Activated effector memory CD4-positive, alpha-beta T cell treated with Interleukin-2 at 50 U/mL for 16 hours (primary cell): ENCODE data around the gene KIAA1210.

Experiments used
- DNase-seq: peaks from one replicate; pipeline ENCODE4 v3.0.0-alpha.2; 2020

The KIAA1210 gene

GRCh38 chrX:119127650-119128049, at the start of gene KIAA1210:
Gene KIAA1210, minus strand, starts transcription at chrX:119127812. Its CDS starts 4,170 bp downstream, at chrX:119123642.
- no peak for DNase-seq

DNA sequence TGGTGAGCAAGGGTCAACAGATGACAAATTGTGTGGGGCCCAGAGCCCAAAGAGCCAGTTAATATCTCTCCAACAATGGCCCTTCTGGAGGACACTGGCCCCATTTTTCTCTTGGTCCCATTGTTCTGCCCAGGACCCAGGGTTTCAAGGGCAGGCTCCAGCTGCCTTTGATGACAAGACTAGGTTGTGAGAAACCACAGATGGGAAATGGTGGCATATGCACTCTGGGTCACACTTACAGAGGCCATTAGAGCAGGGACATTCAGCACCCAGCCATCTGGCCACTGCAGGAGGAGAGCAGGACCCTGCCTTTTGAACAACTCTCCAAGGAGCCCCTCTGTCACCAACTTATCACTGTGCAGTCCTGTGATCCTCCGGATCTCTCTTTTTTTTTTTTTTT, 49.7 kb upstream of the KIAA1210 start:
- no peak for DNase-seq

DNA sequence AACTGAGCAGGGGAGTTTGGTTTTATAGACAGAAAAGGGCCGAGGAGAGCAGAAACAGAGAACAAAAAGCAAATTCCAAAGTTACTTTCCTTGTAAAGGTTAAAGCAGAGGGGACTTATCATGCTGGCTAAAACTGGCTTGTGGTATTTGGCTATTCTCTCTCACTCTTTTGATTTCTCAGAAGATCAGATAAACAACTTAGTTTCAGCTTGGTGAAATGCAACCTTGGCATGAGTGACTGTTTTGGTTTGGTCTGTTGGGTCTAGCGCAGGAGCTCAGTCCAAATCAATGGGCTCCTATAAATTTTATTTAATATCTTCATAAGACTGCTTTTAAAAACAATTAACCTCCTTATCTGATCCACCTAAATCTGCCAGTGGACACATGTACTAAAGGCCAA, 47.3 kb upstream of the KIAA1210 start:
- no peak for DNase-seq

DNA sequence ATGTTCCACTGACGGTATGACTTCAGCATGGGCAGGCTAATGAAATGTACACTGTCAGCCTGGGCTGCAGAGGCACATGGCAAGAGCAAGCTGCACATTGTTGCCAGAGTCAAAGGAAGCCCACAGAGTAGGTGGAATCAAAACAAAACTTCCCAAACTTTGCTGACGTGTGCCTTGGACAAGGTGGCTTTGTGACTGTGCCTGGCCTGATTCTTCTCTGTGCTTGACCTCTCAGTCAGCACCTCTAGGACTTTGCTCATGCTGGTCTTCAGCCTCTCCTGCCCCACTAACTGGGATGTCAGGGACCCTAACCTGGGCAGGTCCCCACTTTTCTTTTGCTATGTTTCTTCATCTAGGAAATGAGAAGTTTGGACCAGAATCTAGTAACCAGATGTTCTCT, 40.5 kb upstream of the KIAA1210 start:
- no peak for DNase-seq

DNA sequence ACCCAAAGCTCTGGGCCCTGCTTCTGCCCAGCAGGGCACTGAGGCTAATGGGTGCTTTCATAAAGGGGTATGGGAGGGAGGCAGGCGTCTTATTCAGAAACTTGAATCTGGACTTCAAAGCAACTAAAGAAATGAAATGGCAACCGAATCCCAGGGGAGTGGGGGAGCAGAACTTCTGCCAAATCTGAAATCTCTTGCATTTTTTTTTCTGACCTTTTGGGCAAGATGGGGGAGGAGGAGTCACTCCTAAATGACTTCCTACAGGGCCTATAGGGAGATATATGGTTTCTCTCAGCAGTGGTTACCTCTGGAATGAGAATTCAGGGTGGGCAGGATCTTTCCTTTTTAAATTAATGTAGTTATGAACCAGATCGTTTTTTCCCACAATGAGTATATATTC, 30.6 kb upstream of the KIAA1210 start:
- no peak for DNase-seq

- DNase-seq = no peak
These were observed 28.6 kb upstream of the KIAA1210 start for GRCh38 chrX:119156241-119156640.

GRCh38 chrX:119155416-119156035, 27.9 kb upstream of the KIAA1210 start:
- DNase-seq = no peak

DNA sequence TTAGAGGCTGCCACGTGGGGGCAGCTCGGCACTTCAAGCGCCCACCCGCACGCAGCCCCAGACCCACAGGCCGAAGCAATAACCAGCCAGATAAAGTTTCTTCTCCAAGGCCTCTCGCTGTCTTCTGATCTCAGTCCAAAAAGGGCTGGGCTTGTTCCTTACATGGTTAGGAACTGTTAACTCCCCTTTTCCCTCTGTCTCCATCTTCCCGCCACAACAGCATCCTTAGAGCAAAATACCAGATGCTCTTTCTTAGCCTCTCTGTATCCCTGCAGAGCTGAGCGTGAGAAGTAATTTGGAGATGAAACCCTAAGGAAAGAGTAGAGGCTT, 23.4 kb upstream of the KIAA1210 start:
- no peak for DNase-seq

DNA sequence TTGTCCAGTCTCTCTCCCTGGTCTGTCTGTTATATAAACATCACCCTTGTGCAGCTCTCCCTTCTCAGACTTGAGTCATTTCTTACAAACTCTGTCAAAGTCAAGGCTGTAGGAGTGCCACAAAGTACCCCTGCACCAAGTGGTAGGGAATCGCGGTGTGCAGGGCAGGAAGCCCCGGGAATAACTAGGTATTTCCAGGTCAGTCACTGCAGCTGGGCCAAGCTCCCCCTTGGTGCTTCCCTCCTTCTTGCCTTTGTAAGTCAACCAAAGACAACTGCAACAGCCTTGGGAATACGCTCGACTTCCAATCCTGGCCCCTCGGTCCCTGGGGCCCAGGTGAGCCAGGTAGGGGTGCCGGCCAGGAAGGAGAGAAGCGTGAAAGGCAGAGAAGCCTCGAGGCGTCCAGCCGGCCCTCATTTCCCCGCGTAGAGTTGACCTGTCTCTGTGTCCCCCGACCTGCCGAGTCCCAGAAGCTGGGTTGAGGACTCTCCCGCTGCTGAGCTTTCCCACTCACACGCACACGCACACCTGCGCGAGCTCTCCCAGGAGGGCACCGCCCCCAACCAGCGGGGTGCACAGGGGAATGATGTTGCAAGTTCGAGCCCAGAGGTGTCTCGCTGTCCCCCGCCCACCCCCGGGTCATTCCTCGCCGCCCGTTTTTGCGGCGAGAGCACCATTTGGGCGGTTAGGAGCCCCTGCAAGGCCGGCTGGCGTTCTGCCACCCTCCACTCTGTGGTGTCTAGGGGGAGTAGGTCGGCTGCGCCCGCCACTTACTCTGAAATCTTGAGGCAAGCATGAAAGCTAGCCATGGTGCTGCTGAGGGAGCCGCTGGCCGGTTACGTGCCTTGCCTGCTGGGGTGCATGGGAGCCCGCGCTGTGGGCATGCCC, 22.8 kb upstream of the KIAA1210 start:
- DNase-seq = no peak

DNA sequence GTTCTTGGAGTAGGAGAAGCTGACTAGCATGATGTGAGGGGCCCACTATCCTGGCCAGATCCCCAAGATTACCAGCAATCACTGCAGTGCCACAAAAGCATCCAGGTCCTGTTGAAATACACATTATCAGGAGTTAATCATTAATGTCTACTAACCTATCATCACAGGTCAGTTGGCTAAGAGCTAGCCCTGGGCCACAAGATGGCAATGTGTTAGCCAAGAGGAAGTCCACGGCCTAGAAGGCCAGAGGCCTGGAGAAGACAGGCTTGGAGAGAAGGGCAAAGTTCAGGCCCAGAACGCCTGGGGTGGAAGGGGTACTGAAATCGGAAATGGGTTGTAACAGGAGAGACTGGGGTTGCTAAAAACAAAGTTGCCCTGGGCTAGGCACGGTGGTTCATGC, 19.9 kb upstream of the KIAA1210 start:
- DNase-seq = no peak

GRCh38 chrX:119145241-119145653, 17.6 kb upstream of the KIAA1210 start:
- DNase-seq = no peak

- no peak for DNase-seq
These were observed 6.9 kb upstream of the KIAA1210 start for GRCh38 chrX:119134466-119134865.

DNA sequence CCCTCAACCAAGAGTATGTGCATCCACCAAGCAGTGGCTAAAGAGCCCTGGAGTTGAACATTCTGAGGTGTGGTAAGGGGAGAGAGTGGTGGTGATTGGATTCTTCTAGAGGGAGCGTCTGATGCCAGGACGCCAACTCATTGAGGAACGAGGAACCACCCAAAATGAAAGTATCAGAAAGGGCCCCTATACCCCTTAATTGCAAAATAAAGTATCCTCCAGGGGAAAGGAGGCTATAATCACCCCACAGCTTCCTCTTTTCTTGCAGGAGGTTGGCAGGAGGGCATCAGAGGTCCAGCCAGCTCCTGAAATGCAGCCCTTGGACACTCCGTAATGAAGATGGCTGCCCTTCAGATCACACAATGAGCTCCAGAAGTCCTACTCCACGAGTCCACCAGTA, 5.3 kb upstream of the KIAA1210 start:
- DNase-seq = no peak

DNA sequence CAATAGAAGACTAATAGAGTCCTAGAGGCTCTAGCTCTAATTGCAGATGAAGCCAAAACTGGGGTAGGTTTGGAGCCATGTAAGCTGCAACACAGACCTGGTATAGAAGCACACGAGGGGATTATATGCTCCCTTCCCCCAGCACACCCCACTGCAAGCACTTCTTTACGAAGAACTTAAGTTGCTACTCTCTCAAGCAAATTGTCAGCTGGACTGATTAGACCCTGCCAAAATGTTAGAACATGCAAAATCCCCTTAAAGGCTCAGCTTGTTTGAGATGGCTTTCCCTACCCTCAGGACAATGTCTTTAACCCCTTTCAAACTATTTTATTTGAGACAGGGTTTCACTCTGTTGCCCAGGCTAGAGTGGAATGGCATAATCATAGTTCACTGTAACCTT, 4.7 kb upstream of the KIAA1210 start:
- DNase-seq = no peak

DNA sequence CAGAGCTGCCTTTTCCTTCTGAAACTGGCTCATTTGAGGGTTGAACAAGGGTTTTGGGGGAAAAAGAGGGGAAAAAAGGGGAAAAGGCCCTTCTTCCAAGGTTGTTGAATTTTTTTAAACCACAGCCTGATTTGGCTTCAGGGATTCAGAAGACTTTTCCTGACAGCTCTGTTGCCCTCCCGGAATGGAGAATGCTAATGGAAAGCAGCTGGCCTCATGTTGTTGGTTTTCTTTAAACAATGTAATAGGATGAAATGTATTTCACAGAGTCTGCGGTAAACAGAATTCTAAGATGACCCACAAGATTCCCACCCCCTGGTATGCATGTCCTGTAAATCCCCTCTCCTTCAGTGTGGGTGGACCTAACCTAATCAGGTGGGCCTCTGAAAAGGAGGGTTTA, 3.3 kb upstream of the KIAA1210 start:
- no peak for DNase-seq

DNA sequence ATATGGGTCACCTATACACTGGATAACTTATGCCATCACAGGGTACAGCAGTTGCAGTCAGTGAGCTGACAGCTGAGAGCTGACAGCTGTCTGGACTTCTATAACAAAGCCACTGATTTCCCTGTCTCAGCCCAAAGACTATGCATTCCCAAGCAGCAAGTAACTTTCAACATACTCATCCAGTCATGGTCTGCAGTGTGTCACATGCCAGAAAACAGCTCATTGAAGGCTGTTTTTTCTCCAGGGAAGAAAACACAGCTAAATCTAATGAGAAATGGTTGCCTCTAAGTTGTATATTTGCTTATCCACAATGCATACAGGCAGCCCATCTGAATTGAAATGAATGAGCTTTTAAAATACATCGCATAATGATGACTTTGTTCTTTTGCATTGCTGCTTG, 6.3 kb downstream of the KIAA1210 start:
- no peak for DNase-seq

GRCh38 chrX:119118780-119119395, 8.7 kb downstream of the KIAA1210 start:
- peak; percentile 5 for DNase-seq

GRCh38 chrX:119107206-119107605, 20.4 kb downstream of the KIAA1210 start:
- DNase-seq = no peak

- no peak for DNase-seq
These were observed 21.8 kb downstream of the KIAA1210 start for GRCh38 chrX:119105826-119106225.

DNA sequence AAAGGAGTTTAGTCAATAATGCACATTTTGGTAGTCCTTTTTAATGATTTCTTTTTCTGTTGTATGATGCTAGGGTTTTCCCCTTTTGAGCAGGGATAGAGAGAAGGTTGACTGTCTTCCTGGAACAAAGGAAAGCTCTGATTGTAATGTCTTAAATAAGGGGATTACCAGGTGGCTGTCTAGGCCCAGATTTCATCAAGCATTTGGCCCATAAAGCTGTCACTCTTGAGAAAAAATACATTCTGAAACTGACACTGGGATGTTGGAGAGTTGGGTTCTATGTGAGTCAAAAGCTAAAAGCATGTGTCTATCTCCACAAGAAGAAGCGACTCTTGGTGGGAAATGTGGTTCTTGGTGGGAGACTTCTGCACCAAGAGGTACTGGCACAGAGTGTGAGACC, 26.4 kb downstream of the KIAA1210 start:
- DNase-seq = no peak

GRCh38 chrX:119095936-119096335, 31.7 kb downstream of the KIAA1210 start:
- no peak for DNase-seq

- DNase-seq = no peak
These were observed 32.8 kb downstream of the KIAA1210 start for GRCh38 chrX:119094819-119095218.

DNA sequence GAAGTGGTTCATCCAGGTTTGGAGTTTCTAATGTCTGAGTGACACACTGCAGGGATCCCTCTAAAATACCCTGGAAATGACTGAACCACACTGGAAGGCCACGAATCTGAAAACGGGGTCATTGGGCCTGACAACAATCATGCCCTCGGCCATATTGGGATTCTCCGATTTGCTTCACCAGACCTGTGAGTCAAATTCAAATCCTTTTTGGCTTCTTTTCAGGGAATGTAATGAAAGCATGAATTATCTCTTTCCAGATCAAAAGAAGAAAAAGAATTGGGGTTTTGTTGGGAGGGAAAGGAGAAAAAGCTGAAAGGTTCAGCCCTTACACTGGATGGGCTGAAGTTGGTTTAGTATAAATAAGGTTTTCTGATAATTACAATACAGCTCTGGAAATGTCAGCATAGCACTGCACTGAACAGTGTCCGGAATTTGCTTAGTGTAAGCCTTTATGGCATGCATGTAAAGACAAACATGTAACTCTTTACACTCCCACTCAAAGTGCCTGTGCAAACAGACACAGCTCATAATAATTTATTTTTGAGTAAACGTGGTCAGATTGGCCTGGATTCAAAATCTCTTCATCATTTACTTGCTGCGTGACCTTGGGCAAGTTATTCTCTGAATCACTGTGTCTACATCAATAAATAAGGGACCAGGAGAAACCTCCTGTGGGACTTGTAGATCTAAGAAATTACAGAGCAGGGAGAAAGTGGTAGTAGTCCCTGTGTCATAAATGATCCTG, 33.4 kb downstream of the KIAA1210 start:
- no peak for DNase-seq
